Stimulated activated CD8-positive, alpha-beta memory T cell treated with anti-CD3 and anti-CD28 coated beads, Interleukin-4, amount 100 ng/mL, for 24 hours (primary cell): ENCODE measurements around the gene PRR33.

Experiments
- DNase-seq: peaks from one replicate; pipeline ENCODE4 v3.0.0-alpha.2; 2020; ENCODE audit warnings: low read depth

PRR33 gene

GRCh38 chr11:1862588-1863351 is 28.9 kb downstream of the PRR33 start:
- DNase-seq: no peak

DNA sequence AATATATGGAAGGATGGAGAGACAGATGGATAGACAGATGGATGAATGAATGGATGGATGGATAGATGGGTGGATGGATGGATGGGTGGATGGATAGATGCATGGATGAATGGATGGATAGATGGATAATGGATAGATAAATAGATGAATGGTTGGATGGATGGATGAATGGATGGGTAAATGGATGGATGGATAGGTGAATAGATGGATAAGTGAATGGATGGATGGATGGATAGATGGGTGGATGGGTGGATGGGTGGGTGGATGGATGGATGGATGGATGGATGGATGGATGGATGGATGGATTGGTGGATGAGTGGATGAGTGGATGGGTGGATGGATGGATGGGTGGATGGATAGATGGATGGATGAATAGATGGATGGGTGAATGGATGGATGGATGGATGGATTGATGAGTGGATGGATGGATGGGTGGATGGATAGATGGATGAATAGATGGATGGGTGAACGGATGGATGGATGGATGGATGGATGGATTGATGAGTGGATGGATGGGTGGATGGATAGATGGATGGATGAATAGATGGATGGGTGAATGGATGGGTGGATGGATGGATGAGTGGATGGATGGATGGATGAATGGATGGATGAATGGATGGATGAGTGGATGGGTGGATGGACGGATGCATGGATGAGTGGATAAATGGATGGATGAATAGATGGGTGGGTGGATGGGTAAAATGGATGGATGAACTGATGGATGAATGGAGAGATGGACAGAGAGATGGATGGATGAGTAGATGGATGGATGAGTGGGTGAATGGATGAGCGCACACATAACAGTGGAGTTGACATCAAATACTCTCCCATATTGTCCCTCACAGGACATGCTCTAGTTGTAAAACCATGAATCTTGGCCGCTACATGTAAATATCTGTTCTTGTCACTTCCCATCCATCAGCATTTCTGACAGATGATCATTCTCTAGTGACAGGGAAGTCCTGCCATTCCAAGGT is 30.0 kb downstream of the PRR33 start:
- no peak for DNase-seq

GRCh38 chr11:1860108-1860507 is 31.6 kb downstream of the PRR33 start:
- no peak for DNase-seq

DNA sequence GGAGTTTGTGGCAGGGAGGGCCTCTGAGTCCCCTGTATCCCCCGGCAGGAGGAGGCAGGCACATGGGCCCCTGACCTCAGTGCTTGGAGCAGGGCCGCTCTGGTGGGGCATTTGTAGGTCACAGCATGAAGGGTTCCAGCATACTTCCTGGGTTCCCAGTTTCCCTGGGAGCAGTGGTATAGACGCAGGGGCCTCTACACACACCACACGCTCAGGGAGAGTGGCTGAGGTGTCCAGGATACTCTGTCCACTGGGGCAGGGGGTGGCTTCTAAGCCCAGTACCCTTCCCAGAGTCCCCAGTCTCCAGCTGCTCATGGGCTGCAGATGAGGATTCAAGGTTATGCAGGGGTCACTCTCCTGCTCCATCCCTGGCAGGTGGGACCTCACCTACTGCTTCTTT is 32.7 kb downstream of the PRR33 start:
- DNase-seq: no peak

DNA sequence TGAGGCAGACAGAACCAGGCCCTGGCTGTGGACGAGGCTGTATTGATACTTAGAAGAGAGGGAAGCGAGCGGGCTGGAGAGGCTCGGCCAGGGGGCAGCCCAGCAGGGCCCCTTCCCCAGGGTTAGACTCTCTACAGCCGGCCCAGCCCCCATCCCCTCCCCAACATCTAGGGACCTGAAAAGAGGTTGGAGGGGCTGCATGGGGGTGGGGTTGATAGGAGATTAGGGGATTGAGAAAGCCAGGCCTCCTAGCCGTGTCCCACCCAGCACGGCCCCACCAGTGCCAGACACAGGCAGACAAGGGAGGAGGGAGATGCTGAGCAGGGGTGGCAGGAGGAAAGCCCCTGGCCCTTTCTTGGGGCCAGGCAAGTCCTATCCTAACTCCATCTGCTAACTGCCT is 33.1 kb downstream of the PRR33 start:
- DNase-seq: no peak

DNA sequence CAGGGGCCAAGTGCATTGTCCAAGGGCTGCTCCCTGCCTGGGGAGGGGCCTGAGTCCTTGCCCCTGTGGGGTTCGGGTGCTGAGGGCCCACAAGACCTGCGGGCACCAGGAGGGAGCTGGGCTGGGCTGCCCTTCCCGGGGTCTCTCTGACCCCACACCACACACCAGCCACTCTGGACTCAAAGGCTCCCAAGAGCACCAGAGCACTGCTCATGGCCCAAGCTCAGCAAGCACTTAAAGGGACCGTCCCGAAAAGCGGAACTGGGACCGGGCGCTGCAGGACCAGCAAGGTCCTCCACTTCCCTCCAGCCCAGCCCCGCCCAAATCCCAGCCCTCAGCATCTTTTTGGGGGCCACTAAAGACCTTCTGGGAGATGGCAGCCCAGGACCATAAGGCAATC is 33.5 kb downstream of the PRR33 start:
- DNase-seq: no peak

DNA sequence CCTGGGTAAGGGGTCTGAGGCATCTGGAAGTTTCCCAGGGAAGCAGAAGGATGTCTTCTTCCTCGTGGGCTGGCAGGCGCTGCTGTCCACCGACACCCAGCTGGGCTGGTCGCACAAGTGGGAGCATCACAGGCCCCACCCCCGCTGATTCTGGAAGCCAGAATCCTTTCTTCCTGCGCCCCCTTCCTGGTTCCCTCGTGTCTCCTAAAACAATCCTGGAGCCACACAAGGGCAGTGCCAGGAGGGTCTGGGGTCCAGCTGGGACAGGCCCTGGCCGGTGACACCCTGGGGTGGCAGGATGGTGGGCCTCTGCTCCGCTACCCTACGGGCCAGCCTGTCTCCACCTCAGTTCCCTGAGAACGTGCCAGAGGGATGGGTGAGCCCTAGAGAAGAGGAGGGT is 34.6 kb downstream of the PRR33 start:
- no peak for DNase-seq

- no peak for DNase-seq
These were observed 35.2 kb downstream of the PRR33 start for GRCh38 chr11:1856306-1857005.

GRCh38 chr11:1855886-1856265 is 35.8 kb downstream of the PRR33 start:
- no peak for DNase-seq

- DNase-seq: peak; percentile 36
These were observed 36.5 kb downstream of the PRR33 start for GRCh38 chr11:1854949-1855885.

DNA sequence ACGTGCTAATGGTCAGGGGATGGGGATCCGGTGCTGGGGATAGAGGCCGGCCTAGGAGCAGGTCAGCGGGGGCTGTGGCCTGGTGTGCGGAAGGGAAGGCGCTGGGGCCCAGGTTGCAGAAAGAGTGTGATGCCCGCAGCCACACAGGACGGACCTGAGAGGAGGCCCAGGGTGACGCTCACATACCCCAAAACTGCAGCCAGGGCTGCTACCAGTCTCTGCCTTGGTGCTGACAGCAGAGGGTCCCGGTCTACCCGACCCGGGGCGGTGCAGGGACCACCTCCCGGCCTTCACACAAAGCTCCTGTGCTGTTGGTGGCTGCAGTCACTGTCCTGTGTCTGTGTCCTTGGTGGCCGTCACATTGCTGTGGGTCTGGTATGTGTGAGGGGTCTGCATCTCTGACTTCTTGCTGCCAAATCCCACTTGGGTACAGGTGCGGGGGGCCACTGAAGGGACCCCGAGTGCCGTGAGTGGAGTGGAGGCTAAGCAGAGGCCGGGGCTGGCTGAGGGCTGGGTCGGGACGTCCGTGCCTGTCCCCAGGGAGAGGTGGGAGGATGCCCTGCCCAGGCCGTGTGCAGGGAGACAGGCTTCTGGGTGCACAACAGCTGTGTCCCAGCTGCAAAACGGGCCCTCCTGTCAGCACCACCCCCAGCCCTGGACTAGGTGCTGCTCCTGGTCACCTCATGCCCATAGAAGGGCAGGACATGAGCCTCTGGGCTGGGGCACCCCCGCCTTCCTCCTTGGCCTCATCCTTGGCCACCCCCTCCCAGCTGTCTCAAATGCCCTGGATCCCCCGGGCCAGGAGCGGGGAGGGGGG is 37.4 kb downstream of the PRR33 start:
- no peak for DNase-seq

DNA sequence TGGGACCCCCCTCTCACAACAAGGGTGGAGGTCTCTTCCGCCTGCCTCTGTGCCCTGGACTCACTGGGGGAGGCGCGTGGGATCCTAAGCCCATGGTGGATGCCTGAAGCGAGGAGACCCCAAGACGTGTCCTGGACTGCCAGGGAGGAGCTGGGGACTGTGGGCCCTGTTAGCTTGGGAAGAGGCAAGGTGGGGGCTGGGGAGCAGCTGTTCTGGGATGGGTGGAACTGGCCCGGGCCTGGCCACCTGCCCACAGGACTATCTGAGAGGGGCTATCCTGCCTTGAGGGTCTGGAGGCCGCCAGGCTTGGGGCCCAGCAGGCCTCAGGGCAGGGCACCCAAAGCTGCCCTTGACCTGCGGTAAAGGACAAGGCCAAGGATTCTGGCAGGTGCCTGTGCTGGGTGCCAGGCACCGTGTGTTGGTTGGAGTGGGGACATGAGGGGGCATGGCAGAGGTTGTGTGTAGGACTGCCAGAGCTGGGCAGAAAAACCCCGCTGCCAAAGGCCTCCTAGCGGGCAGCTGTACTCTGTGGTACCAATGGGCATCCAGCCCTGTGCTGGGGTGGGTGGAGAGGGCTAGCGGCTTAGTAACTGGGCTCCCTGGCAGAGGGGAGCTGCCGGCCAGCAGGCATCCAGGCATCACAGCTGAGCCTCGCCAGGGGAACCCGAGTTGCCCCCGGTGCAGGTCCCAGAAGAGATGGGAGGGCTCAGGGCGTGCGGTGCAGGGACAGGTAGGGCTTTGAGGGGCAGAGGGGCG is 38.1 kb downstream of the PRR33 start:
- DNase-seq: no peak

GRCh38 chr11:1852877-1853276 is 38.8 kb downstream of the PRR33 start, which contains the start of gene LSP1:
Gene LSP1 (plus strand): TSS chr11:1853084. CDS start chr11:1853145, 61 bp downstream.
- peak; percentile 79 for DNase-seq

DNA sequence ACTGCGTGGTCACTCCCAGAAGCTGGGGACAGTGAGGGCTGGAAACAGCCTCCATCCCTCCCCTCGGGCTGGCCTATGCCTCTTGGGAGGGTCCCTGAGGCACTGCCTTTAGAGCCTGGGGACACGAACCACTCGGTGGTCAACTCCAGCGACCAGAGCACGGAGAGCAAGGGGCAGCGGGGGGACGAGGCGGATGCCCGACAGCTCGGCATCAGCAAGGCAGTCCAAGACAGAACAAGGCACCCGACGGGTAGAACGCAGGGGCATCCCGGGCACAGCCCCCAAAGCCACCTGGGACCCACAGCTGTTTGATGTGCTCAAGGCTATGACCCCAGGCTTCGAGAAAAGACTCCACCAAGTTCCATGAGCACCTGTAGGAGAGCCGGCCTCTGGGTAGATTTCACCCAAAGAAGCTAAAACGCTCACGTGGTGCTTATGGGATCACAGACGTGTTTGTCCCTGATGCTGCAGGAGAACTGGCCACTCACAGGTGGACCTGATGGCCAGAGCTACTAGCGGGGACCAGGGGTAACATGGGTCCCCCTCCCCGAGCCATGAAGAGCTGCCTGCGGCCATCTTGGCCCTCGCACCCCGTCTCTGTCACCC is 39.3 kb downstream of the PRR33 start:
- no peak for DNase-seq

DNA sequence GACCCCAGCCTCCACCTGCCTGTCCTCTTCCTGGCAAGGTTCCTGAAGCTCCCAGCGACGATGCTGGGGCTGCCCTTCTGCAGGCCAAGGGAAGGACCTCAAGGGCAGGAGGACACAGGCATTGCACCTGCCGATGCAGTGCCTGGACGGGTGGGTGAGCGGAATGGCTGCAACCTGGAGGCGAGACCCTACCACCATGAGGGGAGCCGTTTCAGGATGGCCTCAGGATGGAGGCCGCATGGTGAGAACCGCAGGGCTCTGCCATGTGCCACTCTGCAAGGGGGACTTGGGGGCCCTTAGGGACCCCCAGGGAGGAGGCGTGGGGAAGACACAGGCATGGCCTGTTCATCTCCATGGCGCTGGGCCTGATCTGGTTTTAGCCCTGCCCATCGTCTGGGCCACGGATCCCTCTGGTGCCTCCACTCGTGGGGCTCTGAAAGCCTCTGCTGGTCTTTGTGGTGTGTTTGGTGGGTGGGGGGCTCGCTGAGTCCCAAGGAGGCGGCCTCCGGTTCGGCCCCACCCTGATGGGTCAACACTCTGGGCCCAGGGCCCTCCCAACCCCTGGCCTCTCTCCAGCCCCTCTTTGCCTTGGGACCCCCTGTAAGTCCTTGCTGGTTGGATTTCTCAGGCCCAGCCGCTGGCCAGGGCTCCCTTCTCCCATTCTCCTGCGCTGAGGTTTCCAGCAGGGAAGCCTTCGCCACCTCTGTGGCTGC is 40.1 kb downstream of the PRR33 start:
- DNase-seq: no peak

GRCh38 chr11:1848640-1849430 is 42.9 kb downstream of the PRR33 start:
- no peak for DNase-seq

- no peak for DNase-seq
These were observed 43.6 kb downstream of the PRR33 start for GRCh38 chr11:1847926-1848639.
